ENCODE measurements around the gene POC1B.

Gene POC1B

GRCh38 chr12:89436062-89436461 lies 89.8 kb downstream of the POC1B start:
- H3K9me3 ChIP-seq (replicated peaks in 1 of 11): peaks cover 0 to 27% (median 19%) of the 10 kb centered on the region in 11 experiments; a peak in 19 of 22 replicates

DNA sequence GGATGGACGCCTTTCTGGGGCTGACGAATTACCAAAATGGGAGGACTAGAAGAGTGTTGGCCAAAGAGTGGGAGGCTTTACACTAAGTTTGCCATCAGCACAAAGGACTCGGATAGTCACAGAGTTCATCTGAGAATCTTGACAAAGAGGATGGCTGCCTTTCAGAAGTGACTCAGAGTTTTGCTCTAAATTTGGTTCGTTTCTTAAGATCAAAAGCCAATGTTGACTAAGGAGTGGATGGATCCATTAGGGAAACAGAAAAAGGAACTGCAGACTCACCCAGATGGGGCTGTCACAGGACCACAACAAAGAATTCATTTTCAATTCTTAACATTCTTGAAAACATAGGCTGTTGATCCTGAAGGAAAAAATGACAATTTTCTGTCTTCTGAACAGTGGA lies 92.2 kb downstream of the POC1B start:
- Histone ChIP-seq H3K9me3 (replicated peaks in 1 of 11) (peaks cover 0 to 7% (median 3%) of the 10 kb centered on the region in 11 experiments; a peak in 6 of 22 replicates), H3K4me1 (peaks cover 0 to 58% (median 10%) of the 10 kb centered on the region in 10 experiments; a peak in 10 of 20 replicates), H4K20me1 (no peaks in the 10 kb centered on the region), H3K4me3 (no peak overlapping the region), H3K36me3 (peaks cover 0 to 40% (median 10%) of the 10 kb centered on the region in 11 experiments; a peak in 17 of 22 replicates), H3K9ac (peak overlapping the region in 1 of 11 experiments; percentile 39; a peak in 1 of 22 replicates), H3K27me3 (no peaks in the 10 kb centered on the region), H3K27ac (peak overlapping the region in 7 of 11 experiments; percentile 4 to 73 (median 55); a peak in 12 of 22 replicates), H3K4me2 (peak overlapping the region in 6 of 11 experiments; percentile 30 to 77 (median 62); a peak in 12 of 22 replicates)
- no peak for TF ChIP-seq Cebpa-rat (IDR thresholded peaks at IDR 0.05)

More at GRCh38 chr12:89436062-89436461, 89.8 kb downstream of the POC1B start:
- H3K27ac ChIP-seq: no peak overlapping the region
- H3K4me3 ChIP-seq: no peak overlapping the region
- peaks cover 0 to 51% (median 10%) of the 10 kb centered on the region in 10 experiments; a peak in 10 of 20 replicates for H3K4me1 ChIP-seq
- H3K36me3 ChIP-seq: peaks cover 4 to 54% (median 28%) of the 10 kb centered on the region in 11 experiments; a peak in 17 of 22 replicates
- no peaks in the 10 kb centered on the region for H3K27me3 ChIP-seq
- no peak for TF ChIP-seq Cebpa-rat (IDR thresholded peaks at IDR 0.05)
- no peak overlapping the region for H3K9ac ChIP-seq
- H4K20me1 ChIP-seq: no peaks in the 10 kb centered on the region
- H3K4me2 ChIP-seq: no peak overlapping the region

GRCh38 chr12:89432396-89432795 lies 93.5 kb downstream of the POC1B start:
- TF ChIP-seq Cebpa-rat (IDR thresholded peaks at IDR 0.05): no peak
- Histone ChIP-seq H3K4me1 (peaks cover 0 to 63% (median 19%) of the 10 kb centered on the region in 10 experiments; a peak in 14 of 20 replicates), H3K4me3 (no peak overlapping the region), H3K9me3 (replicated peaks in 1 of 11) (no peaks in the 10 kb centered on the region; a peak in 1 of 22 replicates), H3K27ac (peak overlapping the region in 2 of 11 experiments; percentile 71 to 73; a peak in 2 of 22 replicates), H3K9ac (no peak overlapping the region), H3K36me3 (peaks cover 0 to 30% (median 10%) of the 10 kb centered on the region in 11 experiments; a peak in 8 of 22 replicates), H4K20me1 (no peaks in the 10 kb centered on the region), H3K4me2 (0 out of 22 replicates have a peak overlapping the region, but pooled peaks of 1 of the 11 experiments have one; percentile 70), H3K27me3 (no peaks in the 10 kb centered on the region)

DNA sequence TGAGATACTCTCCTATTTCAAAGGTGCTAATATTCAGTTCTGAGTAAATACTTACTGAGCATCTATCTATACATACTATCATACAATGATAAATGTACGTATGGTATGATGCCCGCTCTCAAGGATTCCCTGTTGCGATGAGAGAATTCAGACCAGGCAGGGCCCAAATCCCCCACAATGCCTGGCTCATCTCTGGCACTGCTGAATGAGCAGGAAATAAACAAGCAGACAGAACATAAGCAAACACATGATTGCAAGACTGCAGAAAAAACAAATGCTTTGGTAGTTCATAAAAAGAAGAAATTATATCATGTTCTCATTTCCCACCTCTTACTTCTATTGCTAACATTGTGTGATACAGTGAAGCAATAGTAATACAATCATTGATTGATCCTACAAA lies 96.3 kb downstream of the POC1B start:
- Histone ChIP-seq H3K27me3 (no peaks in the 10 kb centered on the region), H3K36me3 (peaks cover 0 to 34% (median 20%) of the 10 kb centered on the region in 11 experiments; a peak in 15 of 22 replicates), H3K4me1 (peaks cover 0 to 74% (median 23%) of the 10 kb centered on the region in 10 experiments; a peak in 14 of 20 replicates), H3K4me3 (no peak overlapping the region), H3K9ac (no peak overlapping the region), H3K4me2 (peak overlapping the region in 2 of 11 experiments; percentile 7 to 82; a peak in 2 of 22 replicates), H3K9me3 (replicated peaks in 1 of 11) (peaks cover 0 to 7% (median 0%) of the 10 kb centered on the region in 11 experiments; a peak in 2 of 22 replicates), H3K27ac (no peak overlapping the region), H4K20me1 (no peaks in the 10 kb centered on the region)
- no peak for TF ChIP-seq Cebpa-rat (IDR thresholded peaks at IDR 0.05)

GRCh38 chr12:89427508-89428156 lies 98.2 kb downstream of the POC1B start:
- H3K9ac ChIP-seq: peak overlapping the region in 6 of 11 experiments; percentile 17 to 73 (median 62); a peak in 11 of 22 replicates
- H3K27ac ChIP-seq: peak overlapping the region in 10 of 11 experiments; percentile 5 to 87 (median 67); a peak in 18 of 22 replicates
- peaks cover 0 to 7% (median 0%) of the 10 kb centered on the region in 11 experiments; a peak in 2 of 22 replicates for H3K9me3 ChIP-seq (replicated peaks in 1 of 11)
- H3K36me3 ChIP-seq: peaks cover 5 to 39% (median 25%) of the 10 kb centered on the region in 11 experiments; a peak in 17 of 22 replicates
- peak overlapping the region in 3 of 10 experiments; percentile 15 to 43 (median 16); a peak in 3 of 20 replicates for H3K4me3 ChIP-seq
- H3K4me1 ChIP-seq: peaks cover 0 to 65% (median 15%) of the 10 kb centered on the region in 10 experiments; a peak in 14 of 20 replicates
- H3K27me3 ChIP-seq: no peaks in the 10 kb centered on the region
- no peaks in the 10 kb centered on the region for H4K20me1 ChIP-seq
- peak overlapping the region in 8 of 11 experiments; percentile 6 to 82 (median 62); a peak in 15 of 22 replicates for H3K4me2 ChIP-seq
- peak in 1 of 11 experiments; percentile 51; a peak in 1 of 22 replicates for TF ChIP-seq Cebpa-rat (IDR thresholded peaks at IDR 0.05)

- no peak overlapping the region for H3K4me3 ChIP-seq
- H3K36me3 ChIP-seq: peaks cover 5 to 49% (median 28%) of the 10 kb centered on the region in 11 experiments; a peak in 18 of 22 replicates
- no peak for TF ChIP-seq Cebpa-rat (IDR thresholded peaks at IDR 0.05)
- peak overlapping the region in 4 of 11 experiments; percentile 31 to 51 (median 44); a peak in 6 of 22 replicates for H3K4me2 ChIP-seq
- peaks cover 0 to 52% (median 17%) of the 10 kb centered on the region in 10 experiments; a peak in 14 of 20 replicates for H3K4me1 ChIP-seq
- no peaks in the 10 kb centered on the region for H4K20me1 ChIP-seq
- H3K27ac ChIP-seq: peak overlapping the region in 3 of 11 experiments; percentile 5 to 45 (median 34); a peak in 3 of 22 replicates
- no peaks in the 10 kb centered on the region for H3K27me3 ChIP-seq
- H3K9me3 ChIP-seq (replicated peaks in 1 of 11): peaks cover 0 to 7% (median 0%) of the 10 kb centered on the region in 11 experiments; a peak in 2 of 22 replicates
- no peak overlapping the region for H3K9ac ChIP-seq
Measured at GRCh38 chr12:89424846-89425245, 101.0 kb downstream of the POC1B start.

GRCh38 chr12:89424389-89424788 lies 101.5 kb downstream of the POC1B start:
- peaks cover 0 to 7% (median 0%) of the 10 kb centered on the region in 11 experiments; a peak in 2 of 22 replicates for H3K9me3 ChIP-seq (replicated peaks in 1 of 11)
- H4K20me1 ChIP-seq: no peaks in the 10 kb centered on the region
- H3K9ac ChIP-seq: no peak overlapping the region
- peak overlapping the region in 3 of 11 experiments; percentile 34 to 48 (median 45); a peak in 4 of 22 replicates for H3K27ac ChIP-seq
- peaks cover 5 to 44% (median 27%) of the 10 kb centered on the region in 11 experiments; a peak in 18 of 22 replicates for H3K36me3 ChIP-seq
- no peak for TF ChIP-seq Cebpa-rat (IDR thresholded peaks at IDR 0.05)
- peaks cover 0 to 49% (median 17%) of the 10 kb centered on the region in 10 experiments; a peak in 14 of 20 replicates for H3K4me1 ChIP-seq
- H3K4me2 ChIP-seq: peak overlapping the region in 4 of 11 experiments; percentile 31 to 62 (median 44); a peak in 7 of 22 replicates
- no peak overlapping the region for H3K4me3 ChIP-seq
- H3K27me3 ChIP-seq: no peaks in the 10 kb centered on the region

- Histone ChIP-seq H3K4me3 (no peak overlapping the region), H3K27me3 (no peaks in the 10 kb centered on the region), H3K27ac (no peak overlapping the region), H3K4me2 (no peak overlapping the region), H3K9me3 (replicated peaks in 1 of 11) (no peaks in the 10 kb centered on the region), H3K36me3 (peaks cover 5 to 48% (median 25%) of the 10 kb centered on the region in 11 experiments; a peak in 19 of 22 replicates), H3K9ac (no peak overlapping the region), H3K4me1 (peaks cover 0 to 38% (median 3%) of the 10 kb centered on the region in 10 experiments; a peak in 9 of 20 replicates), H4K20me1 (no peaks in the 10 kb centered on the region)
- no peak for TF ChIP-seq Cebpa-rat (IDR thresholded peaks at IDR 0.05)
Measured at GRCh38 chr12:89421092-89421835, 104.6 kb downstream of the POC1B start.

Measured in BLaER1 treated with 17β-estradiol and CSF1 and Interleukin-3, amounts not matched to agents 10 nM and 100 nM (cell line).